A549 (cell line): ENCODE results near the gene FKTN.

ENCODE experiments used
- BHLHE40 ChIP-seq: IDR thresholded peaks from 2 replicates; pipeline ENCODE4 v1.6.1; 2012; ENCODE audit warnings: low read depth, low read length, inconsistent platforms
- CHD2 ChIP-seq: fragments of 150-350 bp; IDR thresholded peaks from 2 replicates; pipeline ENCODE4 v1.6.1; 2014; ENCODE audit warnings: low read length; ENCODE audit not compliant: partially characterized antibody
- ESRRA ChIP-seq: fragments of 150-350 bp; IDR thresholded peaks from 2 replicates; pipeline ENCODE4 v1.6.1; 2014; ENCODE audit warnings: mild to moderate bottlenecking, low read length, borderline replicate concordance
- HOXB5 ChIP-seq: fragments of 250-450 bp; sonication (Bioruptor Pico); IDR thresholded peaks from 2 replicates; pipeline ENCODE4 v1.5.0; 2020; ENCODE audit warnings: mild to moderate bottlenecking, moderate library complexity
- MYC ChIP-seq: IDR thresholded peaks from 2 replicates; pipeline ENCODE4 v1.6.1; 2012; ENCODE audit warnings: mild to moderate bottlenecking, inconsistent platforms, low read length, improper control_type of control experiment, borderline replicate concordance
- POLR2A ChIP-seq: IDR thresholded peaks from 2 replicates; pipeline ENCODE4 v1.6.1; 2012; ENCODE audit warnings: mild to moderate bottlenecking, low read length
- RARB ChIP-seq: fragments of 250-450 bp; sonication (Bioruptor Pico); IDR thresholded peaks from 2 replicates; pipeline ENCODE4 v1.8.0; 2021; ENCODE audit warnings: mild to moderate bottlenecking, moderate library complexity
- SMC3 ChIP-seq: fragments of >200 bp; sonication (Bioruptor Twin); formaldehyde crosslinking; IDR thresholded peaks from 3 replicates; pipeline ENCODE4 v1.6.1; 2018; ENCODE audit warnings: inconsistent platforms
- ZC3H11A ChIP-seq: fragments of 450-650 bp; IDR thresholded peaks from 2 replicates; pipeline ENCODE4 v1.6.1; 2014; ENCODE audit warnings: antibody characterized with exemption, mild to moderate bottlenecking
- TF ChIP-seq, protein P1 (sequence below): fragments of >200 bp; sonication (Bioruptor Twin); formaldehyde crosslinking; IDR thresholded peaks from 3 replicates; pipeline ENCODE4 v1.5.1; 2016

DNA sequence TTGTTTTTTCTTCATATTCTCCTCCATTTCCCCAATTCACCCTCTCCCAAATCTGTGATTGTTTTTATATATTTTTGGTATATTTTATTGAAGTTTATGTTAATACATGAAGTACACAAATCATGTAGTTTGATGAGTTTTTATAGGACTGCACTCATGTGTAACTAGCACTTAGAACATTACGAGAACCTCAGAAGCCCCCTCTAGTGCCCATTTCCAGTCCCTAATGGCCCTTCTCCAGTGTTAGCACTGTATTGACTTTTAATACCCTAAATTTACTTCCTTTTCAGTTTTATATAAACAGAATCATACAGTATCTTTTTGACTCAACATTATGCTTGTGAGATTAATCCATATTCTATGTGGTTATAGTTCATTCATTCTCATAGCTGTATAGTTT is 18.5 kb upstream of the FKTN start:
- TF ChIP-seq, protein P1, sequence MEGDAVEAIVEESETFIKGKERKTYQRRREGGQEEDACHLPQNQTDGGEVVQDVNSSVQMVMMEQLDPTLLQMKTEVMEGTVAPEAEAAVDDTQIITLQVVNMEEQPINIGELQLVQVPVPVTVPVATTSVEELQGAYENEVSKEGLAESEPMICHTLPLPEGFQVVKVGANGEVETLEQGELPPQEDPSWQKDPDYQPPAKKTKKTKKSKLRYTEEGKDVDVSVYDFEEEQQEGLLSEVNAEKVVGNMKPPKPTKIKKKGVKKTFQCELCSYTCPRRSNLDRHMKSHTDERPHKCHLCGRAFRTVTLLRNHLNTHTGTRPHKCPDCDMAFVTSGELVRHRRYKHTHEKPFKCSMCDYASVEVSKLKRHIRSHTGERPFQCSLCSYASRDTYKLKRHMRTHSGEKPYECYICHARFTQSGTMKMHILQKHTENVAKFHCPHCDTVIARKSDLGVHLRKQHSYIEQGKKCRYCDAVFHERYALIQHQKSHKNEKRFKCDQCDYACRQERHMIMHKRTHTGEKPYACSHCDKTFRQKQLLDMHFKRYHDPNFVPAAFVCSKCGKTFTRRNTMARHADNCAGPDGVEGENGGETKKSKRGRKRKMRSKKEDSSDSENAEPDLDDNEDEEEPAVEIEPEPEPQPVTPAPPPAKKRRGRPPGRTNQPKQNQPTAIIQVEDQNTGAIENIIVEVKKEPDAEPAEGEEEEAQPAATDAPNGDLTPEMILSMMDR: no peak
- TF ChIP-seq POLR2A (no peak), CHD2 (no peak), MYC (no peak), SMC3 (no peak), ZC3H11A (no peak), RARB (CRISPR knock-in tag) (no peak), ESRRA (no peak), BHLHE40 (no peak), HOXB5 (CRISPR knock-in tag) (no peak)
